Measurements from ENCODE around the gene HACD1.

Gene HACD1

DNA sequence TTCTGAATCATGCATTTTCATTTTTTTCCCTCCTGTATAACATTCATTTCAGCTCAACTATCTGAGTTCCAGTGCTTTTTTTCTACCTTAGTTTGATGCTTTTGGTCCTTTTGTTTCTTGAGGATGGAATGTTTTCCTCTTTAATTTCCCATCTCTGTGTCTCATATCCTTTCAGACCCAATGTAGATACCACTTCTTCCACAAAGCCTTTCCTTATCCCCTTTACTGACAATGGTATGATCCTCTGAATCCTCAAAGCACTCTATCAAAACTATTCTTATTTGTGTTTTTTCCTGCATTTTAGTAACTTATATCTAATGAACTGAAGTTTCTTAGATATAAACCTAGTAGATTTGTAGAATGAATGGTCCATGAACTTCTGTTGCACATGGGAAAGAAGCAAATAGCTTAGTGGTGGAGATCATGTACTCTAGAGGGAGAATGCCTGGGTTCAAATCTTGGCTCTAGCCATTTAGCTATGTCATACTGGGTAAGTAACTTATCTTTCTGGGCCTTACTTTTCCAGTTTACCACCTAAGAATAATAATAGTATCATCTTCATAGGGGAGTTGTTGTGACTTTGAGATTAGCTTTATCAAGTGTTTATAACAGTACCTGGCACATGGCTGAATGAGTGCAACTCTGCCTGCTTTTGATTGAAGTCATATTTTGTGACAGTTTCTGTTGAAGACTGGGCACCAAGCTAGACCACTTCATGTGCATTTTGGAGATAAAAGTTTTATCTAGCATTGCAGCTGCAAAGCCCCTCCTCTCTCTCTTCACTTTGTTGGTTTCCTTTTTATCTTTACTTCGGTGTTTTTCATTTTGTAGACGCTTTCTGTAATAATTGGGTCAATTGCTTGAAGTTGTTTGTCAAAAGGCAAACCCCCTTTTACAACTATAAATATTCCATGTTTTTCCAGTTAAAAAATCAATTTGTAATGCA is 45.3 kb upstream of the HACD1 start:
- DNase-seq (peak; percentile 20), ATAC-seq (ENCODE audit: insufficient read depth, low read depth) (peak; percentile 83)
- Histone ChIP-seq H3K79me2 (ENCODE audit: insufficient read depth, low read length) (peaks cover 56% of the 10 kb centered on the region), H4K20me1 (ENCODE audit: insufficient read depth, low read length) (no peaks in the 10 kb centered on the region), H3K27ac (ENCODE audit: low read length) (peak overlapping the region; percentile 51; the same call in 1 of the 2 replicates), H3K4me1 (ENCODE audit: insufficient read depth, low read length) (peaks cover 13% of the 10 kb centered on the region), H3K9ac (ENCODE audit: low read depth, low read length) (no peak overlapping the region), H3K4me2 (ENCODE audit: insufficient read depth, low read length) (peak overlapping the region; percentile 13; the same call in 1 of the 2 replicates), H2AFZ (ENCODE audit: low read depth, low read length) (no peak overlapping the region), H3K9me3 (ENCODE audit: insufficient read depth, low read length, severe bottlenecking) (no peaks in the 10 kb centered on the region), H3K4me3 (ENCODE audit: low read depth in 1 of 2, low read length in 2 of 2) (no peak overlapping the region), H3K27me3 (ENCODE audit: insufficient read depth, low read length, poor library complexity) (no peaks in the 10 kb centered on the region), H3K36me3 (ENCODE audit: insufficient read depth, low read length) (peaks cover 13% of the 10 kb centered on the region; the same call in 1 of the 2 replicates)
- TF ChIP-seq EZH2 (IDR thresholded peaks at IDR 0.05; ENCODE audit: borderline replicate concordance, low read depth, low read length, severe bottlenecking) = no peak
- TF ChIP-seq, protein P1, sequence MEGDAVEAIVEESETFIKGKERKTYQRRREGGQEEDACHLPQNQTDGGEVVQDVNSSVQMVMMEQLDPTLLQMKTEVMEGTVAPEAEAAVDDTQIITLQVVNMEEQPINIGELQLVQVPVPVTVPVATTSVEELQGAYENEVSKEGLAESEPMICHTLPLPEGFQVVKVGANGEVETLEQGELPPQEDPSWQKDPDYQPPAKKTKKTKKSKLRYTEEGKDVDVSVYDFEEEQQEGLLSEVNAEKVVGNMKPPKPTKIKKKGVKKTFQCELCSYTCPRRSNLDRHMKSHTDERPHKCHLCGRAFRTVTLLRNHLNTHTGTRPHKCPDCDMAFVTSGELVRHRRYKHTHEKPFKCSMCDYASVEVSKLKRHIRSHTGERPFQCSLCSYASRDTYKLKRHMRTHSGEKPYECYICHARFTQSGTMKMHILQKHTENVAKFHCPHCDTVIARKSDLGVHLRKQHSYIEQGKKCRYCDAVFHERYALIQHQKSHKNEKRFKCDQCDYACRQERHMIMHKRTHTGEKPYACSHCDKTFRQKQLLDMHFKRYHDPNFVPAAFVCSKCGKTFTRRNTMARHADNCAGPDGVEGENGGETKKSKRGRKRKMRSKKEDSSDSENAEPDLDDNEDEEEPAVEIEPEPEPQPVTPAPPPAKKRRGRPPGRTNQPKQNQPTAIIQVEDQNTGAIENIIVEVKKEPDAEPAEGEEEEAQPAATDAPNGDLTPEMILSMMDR (IDR thresholded peaks at IDR 0.05; ENCODE audit: borderline replicate concordance, extremely low read depth, low read length, poor library complexity, severe bottlenecking) = no peak

DNA sequence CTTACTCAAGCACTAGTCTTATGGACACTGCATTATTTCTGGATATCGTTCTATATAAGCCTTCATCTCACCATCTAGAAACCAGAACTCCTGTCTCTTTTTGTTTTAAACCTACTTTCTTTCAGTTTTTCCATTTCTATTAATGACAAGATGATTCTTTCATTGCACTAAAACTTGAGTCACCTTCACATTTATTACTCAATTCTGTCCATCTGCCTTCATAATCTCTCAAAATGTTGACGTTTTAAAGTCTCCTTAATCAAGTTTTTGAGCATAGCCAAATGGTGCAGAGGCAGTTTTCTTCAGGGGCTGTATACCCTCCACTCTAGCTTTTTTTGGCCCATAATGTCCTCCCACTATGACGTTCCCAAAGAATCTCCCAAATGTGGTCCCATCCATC is 44.3 kb upstream of the HACD1 start:
- no peak overlapping the region for H3K9ac ChIP-seq (ENCODE audit: low read depth, low read length)
- H3K4me3 ChIP-seq (ENCODE audit: low read depth in 1 of 2, low read length in 2 of 2) = no peak overlapping the region
- peaks cover 13% of the 10 kb centered on the region for H3K4me1 ChIP-seq (ENCODE audit: insufficient read depth, low read length)
- H4K20me1 ChIP-seq (ENCODE audit: insufficient read depth, low read length) = peaks cover 4% of the 10 kb centered on the region
- no peak overlapping the region for H3K4me2 ChIP-seq (ENCODE audit: insufficient read depth, low read length)
- DNase-seq (no peak), ATAC-seq (ENCODE audit: insufficient read depth, low read depth) (no peak)
- no peak for TF ChIP-seq EZH2 (IDR thresholded peaks at IDR 0.05; ENCODE audit: borderline replicate concordance, low read depth, low read length, severe bottlenecking)
- TF ChIP-seq, protein P1 (IDR thresholded peaks at IDR 0.05; ENCODE audit: borderline replicate concordance, extremely low read depth, low read length, poor library complexity, severe bottlenecking) = no peak
- peaks cover 13% of the 10 kb centered on the region; the same call in 1 of the 2 replicates for H3K36me3 ChIP-seq (ENCODE audit: insufficient read depth, low read length)
- no peak overlapping the region for H3K27ac ChIP-seq (ENCODE audit: low read length)
- no peak overlapping the region for H2AFZ ChIP-seq (ENCODE audit: low read depth, low read length)
- no peaks in the 10 kb centered on the region for H3K9me3 ChIP-seq (ENCODE audit: insufficient read depth, low read length, severe bottlenecking)
- peaks cover 59% of the 10 kb centered on the region for H3K79me2 ChIP-seq (ENCODE audit: insufficient read depth, low read length)
- H3K27me3 ChIP-seq (ENCODE audit: insufficient read depth, low read length, poor library complexity) = no peaks in the 10 kb centered on the region

DNA sequence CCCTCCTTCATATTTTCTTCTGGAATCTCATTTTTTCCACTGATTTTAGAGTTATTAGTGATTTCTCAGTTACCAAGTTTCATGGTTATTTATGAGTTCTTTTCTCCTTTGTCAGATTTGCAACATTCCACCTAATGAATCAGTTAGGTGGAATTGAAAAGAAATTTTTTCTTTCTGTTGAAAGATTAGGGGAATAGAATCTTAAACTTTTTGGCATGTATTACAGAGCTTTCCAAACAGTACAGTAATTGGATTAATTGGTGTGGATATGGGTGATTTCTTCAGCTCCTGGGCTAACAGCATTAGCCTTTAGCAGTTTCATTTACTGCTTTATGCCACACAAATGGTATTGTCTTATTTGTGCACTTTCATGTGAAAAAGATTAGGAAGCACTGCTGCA is 43.7 kb upstream of the HACD1 start:
- no peak overlapping the region for H3K4me3 ChIP-seq (ENCODE audit: low read depth in 1 of 2, low read length in 2 of 2)
- peaks cover 19% of the 10 kb centered on the region for H3K4me1 ChIP-seq (ENCODE audit: insufficient read depth, low read length)
- no peak for DNase-seq
- no peak overlapping the region for H3K9ac ChIP-seq (ENCODE audit: low read depth, low read length)
- ATAC-seq (ENCODE audit: insufficient read depth, low read depth) = no peak
- H4K20me1 ChIP-seq (ENCODE audit: insufficient read depth, low read length) = peaks cover 7% of the 10 kb centered on the region
- H3K4me2 ChIP-seq (ENCODE audit: insufficient read depth, low read length) = no peak overlapping the region
- no peaks in the 10 kb centered on the region for H3K9me3 ChIP-seq (ENCODE audit: insufficient read depth, low read length, severe bottlenecking)
- H3K36me3 ChIP-seq (ENCODE audit: insufficient read depth, low read length) = peaks cover 13% of the 10 kb centered on the region; the same call in 1 of the 2 replicates
- TF ChIP-seq, protein P1 (IDR thresholded peaks at IDR 0.05; ENCODE audit: borderline replicate concordance, extremely low read depth, low read length, poor library complexity, severe bottlenecking) = no peak
- TF ChIP-seq EZH2 (IDR thresholded peaks at IDR 0.05; ENCODE audit: borderline replicate concordance, low read depth, low read length, severe bottlenecking) = no peak
- H3K27me3 ChIP-seq (ENCODE audit: insufficient read depth, low read length, poor library complexity) = no peaks in the 10 kb centered on the region
- no peak overlapping the region for H2AFZ ChIP-seq (ENCODE audit: low read depth, low read length)
- H3K27ac ChIP-seq (ENCODE audit: low read length) = no peak overlapping the region
- H3K79me2 ChIP-seq (ENCODE audit: insufficient read depth, low read length) = peaks cover 62% of the 10 kb centered on the region
